Psoas muscle (tissue), 8 donors: Measurements from ENCODE around the gene RPRM. TPM values are rescaled to one million over a fixed set of nuclear protein-coding genes. Genes with fewer than 3 reads are reported as not detected.
A peak's percentile ranks its signal among the peaks of the same experiment; 100 is the strongest.

Experiments
- ATAC-seq, 4 donors: fragments of 200-7000 bp; cut with Tn5 transposase; one replicate each; pipeline ENCODE4 v1.9.1; 2020; ENCODE audit warnings: moderate library complexity in 3 of 4, mild to moderate bottlenecking in 2 of 4
- DNase-seq, 2 donors: peaks; one replicate each; pipeline ENCODE4 v3.0.0-alpha.2; 2020
- H3K27ac ChIP-seq: fragments of 200-600 bp; one replicate; pipeline ENCODE4 v1.8.0; 2022
- H3K27me3 ChIP-seq, 3 donors: fragments of 200-600 bp in 1 of 3; one replicate each; pipeline versions ENCODE4 v1.6.1 to v1.8.0; 2013 to 2022; ENCODE audit warnings: low read length in 2 of 3, mild to moderate bottlenecking in 2 of 3, moderate library complexity in 1 of 3; ENCODE audit not compliant: insufficient read depth in 3 of 3
- H3K36me3 ChIP-seq, 2 donors: fragments of 200-600 bp in 1 of 2; one replicate each; pipeline versions ENCODE4 v1.6.1 to v1.8.0; 2013 to 2022; ENCODE audit warnings: low read depth in 1 of 2, mild to moderate bottlenecking in 1 of 2, moderate library complexity in 1 of 2; ENCODE audit not compliant: insufficient read depth in 1 of 2
- H3K4me1 ChIP-seq: fragments of 200-600 bp; one replicate; pipeline ENCODE4 v1.8.0; 2022
- H3K4me3 ChIP-seq: fragments of 200-600 bp; one replicate; pipeline ENCODE4 v1.8.0; 2022; ENCODE audit warnings: mild to moderate bottlenecking
- H3K9me3 ChIP-seq: fragments of 200-600 bp; one replicate; pipeline ENCODE4 v1.8.0; 2022
- WGBS, 3 donors: extraction: QIAGEN DNeasy Blood & Tissue Kit; methylation state at CpG; one replicate each; pipeline versions ENCODE4 v1.1.6 to v1.1.7; 2013; 5-methylcytosine and 5-hydroxymethylcytosine counted together
- intact Hi-C, 2 donors: fragments of 100-400 bp; cut with DNase I; formaldehyde crosslinking; loops; one replicate each; pipeline versions ENCODE4 v1.11.0 to v1.14.2; 2022
- polyA plus RNA-seq, 3 donors: library from polyadenylated mRNA; stranded (reverse); fragments of 200-250 nt; gene quantifications; one replicate each; pipeline ENCODE4 v1.2.3, GENCODE V29; 2013
- total RNA-seq, 4 donors: library from RNA; stranded (reverse); fragmentation: NEBNext Ultra II Directional in 2 of 4; extraction: Animal tissue kit (Norgen Biotek cat#: 25700) in 2 of 4; gene quantifications; one replicate each; pipeline versions ENCODE4 v1.2.1 to v1.2.4, GENCODE V29; 2021 to 2023
- TF ChIP-seq, protein P1 (sequence below): fragments of 200-600 bp; IDR thresholded peaks from one replicate; pipeline ENCODE4 v1.8.0; 2022; ENCODE audit warnings: antibody characterized with exemption
- donor health status: healthy with polysubstance abuse.
- donor health status: DM: no; HTN: no; CAD: no; lungs with moderate emphysema.
- donor health status: Bipolar disorder and iron deficiency.
- donor health status: healthy.
- donor health status: DM: yes; HTN: yes; CAD: no.
- donor health status: DM: no; HTN: no; CAD: no.
- donor health status: DM: no; HTN: no; CAD: no.
- donor health status: DM: yes; HTN: yes; CAD: no.

The RPRM gene
- total and polyA plus RNA-seq, 7 donors, result not detected

- no peak for ATAC-seq
- no peaks in the 10 kb centered on the region for H3K4me1 ChIP-seq
- H3K27me3 ChIP-seq, result no peaks in the 10 kb centered on the region
- no peaks in the 10 kb centered on the region for H3K9me3 ChIP-seq
- intact Hi-C loops, result no loop called here
- 63 to 70% (median 66%) methylated on average over 3 of the region's 3 CpGs for WGBS, 3 donors
- no peak overlapping the region for H3K4me3 ChIP-seq
- no peaks in the 10 kb centered on the region for H3K36me3 ChIP-seq
- no peak for DNase-seq
- no peak overlapping the region for H3K27ac ChIP-seq
- TF ChIP-seq, protein P1, sequence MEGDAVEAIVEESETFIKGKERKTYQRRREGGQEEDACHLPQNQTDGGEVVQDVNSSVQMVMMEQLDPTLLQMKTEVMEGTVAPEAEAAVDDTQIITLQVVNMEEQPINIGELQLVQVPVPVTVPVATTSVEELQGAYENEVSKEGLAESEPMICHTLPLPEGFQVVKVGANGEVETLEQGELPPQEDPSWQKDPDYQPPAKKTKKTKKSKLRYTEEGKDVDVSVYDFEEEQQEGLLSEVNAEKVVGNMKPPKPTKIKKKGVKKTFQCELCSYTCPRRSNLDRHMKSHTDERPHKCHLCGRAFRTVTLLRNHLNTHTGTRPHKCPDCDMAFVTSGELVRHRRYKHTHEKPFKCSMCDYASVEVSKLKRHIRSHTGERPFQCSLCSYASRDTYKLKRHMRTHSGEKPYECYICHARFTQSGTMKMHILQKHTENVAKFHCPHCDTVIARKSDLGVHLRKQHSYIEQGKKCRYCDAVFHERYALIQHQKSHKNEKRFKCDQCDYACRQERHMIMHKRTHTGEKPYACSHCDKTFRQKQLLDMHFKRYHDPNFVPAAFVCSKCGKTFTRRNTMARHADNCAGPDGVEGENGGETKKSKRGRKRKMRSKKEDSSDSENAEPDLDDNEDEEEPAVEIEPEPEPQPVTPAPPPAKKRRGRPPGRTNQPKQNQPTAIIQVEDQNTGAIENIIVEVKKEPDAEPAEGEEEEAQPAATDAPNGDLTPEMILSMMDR, result no peak
Measured at GRCh38 chr2:153488072-153488471, 9.5 kb upstream of the RPRM start.

- TF ChIP-seq, protein P1, result no peak
- 30 to 44% (median 42%) methylated on average over 1 of the region's 1 CpG for WGBS, 3 donors
- Histone ChIP-seq H3K9me3 (no peaks in the 10 kb centered on the region), H3K27ac (no peak overlapping the region), H3K4me3 (no peak overlapping the region), H3K36me3 (no peaks in the 10 kb centered on the region), H3K27me3 (peaks cover 0 to 5% (median 0%) of the 10 kb centered on the region in 3 donors), H3K4me1 (no peaks in the 10 kb centered on the region)
- no peak for DNase-seq
- peak in 2 of 4 donors; percentile 50 to 56 for ATAC-seq
- intact Hi-C loops, result no loop called here
Measured at GRCh38 chr2:153487448-153487847, 8.9 kb upstream of the RPRM start.

- Histone ChIP-seq H3K4me1 (peaks cover 6% of the 10 kb centered on the region), H3K36me3 (no peaks in the 10 kb centered on the region), H3K27me3 (peaks cover 0 to 64% (median 17%) of the 10 kb centered on the region in 3 donors), H3K4me3 (no peak overlapping the region), H3K27ac (no peak overlapping the region), H3K9me3 (no peaks in the 10 kb centered on the region)
- ATAC-seq, result no peak
- intact Hi-C loops, result loop anchor here in 1 of 2 donors (5.0 kb wide), 1 partner anchor 617 kb away; no protein-coding TSS in a partner anchor
- WGBS, 3 donors, result 30 to 36% (median 35%) methylated on average over 5 of the region's 5 CpGs
- no peak for DNase-seq
- TF ChIP-seq, protein P1, result no peak
Measured at GRCh38 chr2:153479573-153479972, 1.0 kb upstream of the RPRM start.

GRCh38 chr2:153477636-153478288 is 800 bp downstream of the RPRM start:
- Histone ChIP-seq H3K27me3 (peaks cover 6 to 63% (median 17%) of the 10 kb centered on the region in 3 donors), H3K27ac (no peak overlapping the region), H3K9me3 (no peaks in the 10 kb centered on the region), H3K4me3 (peak overlapping the region; percentile 66), H3K36me3 (no peaks in the 10 kb centered on the region), H3K4me1 (peaks cover 6% of the 10 kb centered on the region)
- TF ChIP-seq, protein P1, result no peak
- peak in 1 of 4 donors; percentile 22 for ATAC-seq
- 2% methylated on average over 33 to 38 of the region's 38 CpGs for WGBS, 3 donors
- intact Hi-C loops, result loop anchor here in 1 of 2 donors (5.0 kb wide), 1 partner anchor 615 kb away; no protein-coding TSS in a partner anchor
- DNase-seq, result no peak
